Stimulated activated CD8-positive, alpha-beta memory T cell treated with anti-CD3 and anti-CD28 coated beads, Interleukin-2, amount 100 ng/mL, for 48 hours (primary cell): ENCODE measurements around the gene CAMTA1.

Experiments used
- DNase-seq, 2 donors: peaks; one replicate each; pipeline ENCODE4 v3.0.0-alpha.2; 2020; ENCODE audit warnings: low read depth in 2 of 2

The CAMTA1 gene

DNA sequence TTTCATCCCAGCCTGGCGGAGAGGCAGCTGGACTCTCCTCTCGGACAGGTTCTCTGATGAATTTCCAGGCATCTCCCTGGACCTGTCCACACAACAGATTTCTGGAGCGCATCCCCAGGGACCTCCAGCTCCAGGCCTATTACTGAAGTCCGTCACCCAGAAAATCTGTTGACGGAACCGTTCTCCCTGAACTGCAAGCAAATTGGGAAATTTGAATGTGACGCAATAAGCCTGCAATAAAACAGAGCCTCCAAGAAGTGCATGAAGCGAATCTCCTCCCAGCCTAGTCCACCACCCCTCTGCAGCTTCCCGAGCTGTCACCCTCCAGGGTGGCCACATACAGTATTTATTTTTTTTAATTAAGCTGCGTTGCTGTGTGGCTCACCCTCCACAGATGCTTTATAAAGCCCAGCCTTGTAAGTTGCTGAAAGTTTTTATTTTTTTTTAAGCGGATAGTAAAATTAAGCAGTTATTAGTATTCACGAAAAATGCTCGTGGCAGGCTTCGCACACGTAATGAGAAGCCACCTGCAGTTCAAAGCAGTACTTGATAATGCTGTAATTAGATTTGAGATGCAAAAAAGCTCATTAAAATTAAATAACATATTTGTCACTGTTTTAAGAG, 173.3 kb downstream of the CAMTA1 start:
- no peak for DNase-seq

DNA sequence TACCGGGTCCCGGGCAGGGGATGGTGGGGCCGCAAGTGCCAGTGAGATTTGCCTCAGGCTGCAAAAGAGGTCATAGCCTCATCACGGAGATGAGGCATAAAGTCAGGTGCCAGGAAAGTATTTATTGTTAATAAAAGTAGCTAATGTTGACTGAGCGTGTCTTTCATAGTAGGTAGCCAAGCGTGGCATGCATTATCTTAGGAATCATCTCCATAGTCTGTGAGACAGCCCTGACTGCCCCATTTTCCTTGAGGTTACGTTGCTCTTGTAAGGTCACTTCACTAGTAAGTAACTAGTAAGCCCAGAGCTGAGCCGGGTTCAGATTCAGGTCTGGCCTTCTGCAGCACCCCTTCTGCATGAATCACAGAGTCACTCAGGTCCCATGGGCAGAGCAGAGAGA, 174.2 kb downstream of the CAMTA1 start:
- DNase-seq = no peak

DNA sequence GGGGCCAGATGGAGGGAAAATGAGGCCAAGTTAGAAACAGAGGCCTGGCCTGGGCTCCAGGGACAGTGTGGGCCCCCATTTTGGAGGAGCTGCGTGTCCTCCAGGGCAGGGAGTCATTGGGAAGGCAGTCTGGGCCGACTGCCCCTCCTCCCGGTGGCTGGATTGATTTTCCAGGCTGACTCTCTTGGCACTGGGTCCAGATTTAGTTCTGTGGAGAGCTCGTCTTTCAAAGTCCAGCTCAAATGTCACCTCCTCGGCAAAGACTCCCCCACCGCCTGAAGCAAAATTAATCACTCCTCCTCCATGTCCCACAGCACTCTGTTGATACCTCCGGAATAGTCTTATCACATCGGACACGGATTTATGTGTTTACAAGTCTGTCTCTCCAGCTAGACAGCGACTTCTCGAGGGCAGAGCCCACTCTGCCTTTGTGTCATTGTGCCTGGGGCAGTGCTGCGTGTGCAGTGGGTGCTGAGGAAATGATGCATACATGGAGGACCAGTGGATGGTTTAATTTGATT, 175.1 kb downstream of the CAMTA1 start:
- no peak for DNase-seq

DNA sequence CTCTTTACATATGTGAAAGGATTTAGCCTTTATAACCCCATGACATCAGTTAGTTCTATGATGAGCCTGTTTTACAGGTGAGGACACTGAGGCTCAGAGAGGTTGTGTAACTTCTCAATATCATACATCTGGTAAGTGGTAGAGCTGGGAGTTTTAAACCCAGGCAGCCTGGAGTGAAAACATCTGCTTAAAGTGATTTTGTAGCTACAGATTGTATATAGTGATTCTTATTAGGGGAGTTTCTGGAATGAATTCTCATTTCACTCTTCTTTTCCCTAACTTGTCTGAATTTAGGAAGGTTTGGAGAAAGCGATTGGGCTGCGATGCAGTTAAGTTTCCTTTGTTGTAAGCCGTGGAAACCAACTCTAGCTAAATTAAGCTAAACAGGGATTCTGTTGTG, 175.6 kb downstream of the CAMTA1 start:
- DNase-seq = no peak

DNA sequence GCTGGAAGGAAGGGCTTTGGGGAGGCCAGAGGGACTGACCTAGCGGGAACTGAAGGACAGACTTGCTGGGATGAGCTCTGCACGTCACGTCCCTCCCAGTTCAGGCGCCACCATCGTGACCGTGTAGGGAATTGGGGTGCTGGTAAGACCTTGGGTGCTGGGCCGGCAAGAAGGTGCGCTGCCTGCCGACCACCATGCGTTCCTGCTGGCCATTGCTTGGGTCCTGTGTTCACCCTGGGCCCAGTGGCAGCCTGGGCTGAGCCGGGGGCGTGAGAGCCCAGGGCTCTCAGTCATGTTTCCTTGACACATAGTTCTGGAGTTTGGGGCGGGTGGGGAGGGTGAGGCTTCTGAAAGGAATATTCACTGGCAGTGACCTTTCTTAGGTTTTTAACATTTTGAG, 176.0 kb downstream of the CAMTA1 start:
- DNase-seq = no peak

DNA sequence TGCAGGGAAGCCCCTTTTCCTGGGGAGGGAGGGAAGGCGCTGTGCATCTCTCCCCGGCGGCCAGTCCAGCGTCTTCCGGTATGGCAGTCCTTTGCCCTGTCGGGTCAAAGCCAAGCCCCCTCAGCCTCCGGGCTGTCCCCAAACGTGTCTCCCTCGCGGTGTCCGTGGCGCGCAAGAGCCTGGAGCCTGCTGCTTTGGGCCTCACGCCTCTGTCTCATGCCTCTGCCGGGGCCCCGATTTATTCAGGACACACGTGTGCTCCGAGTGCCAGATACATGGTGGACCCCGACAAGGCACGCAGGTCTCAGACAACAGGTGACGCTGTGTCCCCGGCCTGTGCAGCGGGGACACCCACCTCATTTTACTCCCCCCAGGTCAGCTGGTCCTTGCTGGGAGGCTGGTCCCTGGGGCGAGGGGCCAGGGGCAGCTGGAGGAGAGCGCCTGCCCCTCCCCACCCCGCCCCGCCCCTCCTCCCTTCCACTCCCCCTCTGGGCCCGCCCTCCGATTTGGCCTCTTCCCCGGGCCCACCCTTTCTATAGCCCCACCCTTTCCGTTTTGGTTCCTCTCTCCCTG, 176.7 kb downstream of the CAMTA1 start:
- DNase-seq = no peak

DNA sequence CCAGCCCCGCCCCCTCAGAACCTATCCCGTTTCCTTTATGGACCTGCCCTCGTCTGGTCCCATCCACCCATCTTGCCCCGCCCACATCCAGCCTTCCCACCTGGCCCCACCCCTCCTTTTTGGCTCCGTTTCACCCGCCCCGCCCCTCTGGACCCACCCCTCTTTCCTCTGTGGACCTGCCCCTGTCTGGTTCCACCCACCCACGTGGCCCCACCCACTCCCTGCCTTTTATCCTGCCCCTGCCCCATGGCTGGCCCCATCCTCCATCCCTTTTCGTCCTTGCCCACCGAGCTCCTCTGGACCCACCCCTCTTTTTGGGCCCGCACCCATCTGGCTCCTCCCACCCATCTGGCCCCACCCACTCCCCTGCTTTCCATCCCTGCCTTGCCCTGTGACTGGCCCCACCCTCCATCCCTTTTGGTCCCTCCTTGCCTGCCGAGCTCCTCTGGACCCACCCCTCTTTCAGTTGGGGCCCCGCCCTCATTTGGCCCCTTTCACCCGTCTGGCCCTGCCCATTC, 177.3 kb downstream of the CAMTA1 start:
- DNase-seq = peak; percentile 50 to 78

DNA sequence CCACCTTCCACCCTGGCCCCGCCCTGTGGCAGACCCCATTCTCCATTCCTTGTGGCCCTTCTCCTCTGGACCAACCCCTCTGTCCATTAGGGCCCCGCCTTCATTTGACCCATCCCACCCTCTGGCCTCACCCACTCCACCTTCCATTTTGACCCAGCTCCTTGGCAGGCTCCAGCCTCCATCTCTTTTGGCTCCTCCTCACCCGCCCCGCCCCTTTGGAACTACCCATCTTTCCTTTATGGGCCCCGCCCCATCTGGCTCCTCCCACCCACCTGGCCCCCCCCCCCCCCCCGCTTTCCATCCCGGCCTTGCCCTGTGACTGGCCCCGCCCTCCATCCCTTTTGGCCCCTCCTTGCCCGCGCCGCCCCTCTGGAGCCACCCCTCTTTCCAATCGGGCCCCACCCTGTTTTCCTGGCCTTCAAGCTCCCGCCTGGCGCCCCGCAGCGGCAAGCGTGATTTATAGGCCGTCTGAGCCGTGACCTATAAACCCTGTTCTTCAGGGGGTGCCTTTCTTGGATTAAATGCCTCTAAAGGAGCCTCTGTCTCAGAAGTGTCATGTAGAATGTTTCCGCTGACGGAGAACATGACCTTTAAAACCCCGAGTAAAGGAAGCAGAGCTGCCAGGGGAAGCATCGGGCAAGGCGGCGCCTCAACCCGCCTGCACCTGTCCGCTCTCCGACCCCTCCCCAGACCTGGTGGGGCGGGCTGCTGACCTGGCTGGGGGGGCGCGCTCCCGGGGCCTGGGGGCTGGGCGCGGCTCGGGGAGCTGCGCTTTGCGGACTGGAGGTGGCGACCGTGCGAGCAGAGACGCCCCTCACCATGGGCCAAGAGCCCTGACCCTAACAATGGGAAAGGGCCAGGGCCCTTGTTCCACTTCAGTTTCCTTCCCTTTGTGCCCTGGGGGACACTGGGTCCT, 178.0 kb downstream of the CAMTA1 start:
- peak; percentile 65 to 79 for DNase-seq

DNA sequence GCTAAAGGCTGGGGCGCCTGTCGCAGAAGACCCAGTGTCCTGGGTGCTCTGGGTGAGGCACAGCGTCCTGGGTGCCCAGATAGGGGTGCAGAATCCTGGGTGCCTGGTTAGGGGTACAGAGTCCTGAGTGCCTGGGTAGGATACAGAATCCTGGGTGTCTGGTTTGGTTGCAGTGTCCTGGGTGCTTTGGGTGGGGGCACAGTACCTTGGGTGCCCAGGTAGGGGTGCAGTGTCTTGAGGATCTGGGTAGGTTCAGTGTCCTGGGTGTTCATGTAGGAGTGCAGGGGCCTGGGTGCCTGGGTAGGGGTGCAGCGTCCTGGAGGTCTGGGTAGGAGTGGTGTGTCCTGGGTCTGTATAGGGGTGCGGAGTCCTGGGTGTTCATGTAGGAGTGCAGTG, 178.7 kb downstream of the CAMTA1 start:
- no peak for DNase-seq

DNA sequence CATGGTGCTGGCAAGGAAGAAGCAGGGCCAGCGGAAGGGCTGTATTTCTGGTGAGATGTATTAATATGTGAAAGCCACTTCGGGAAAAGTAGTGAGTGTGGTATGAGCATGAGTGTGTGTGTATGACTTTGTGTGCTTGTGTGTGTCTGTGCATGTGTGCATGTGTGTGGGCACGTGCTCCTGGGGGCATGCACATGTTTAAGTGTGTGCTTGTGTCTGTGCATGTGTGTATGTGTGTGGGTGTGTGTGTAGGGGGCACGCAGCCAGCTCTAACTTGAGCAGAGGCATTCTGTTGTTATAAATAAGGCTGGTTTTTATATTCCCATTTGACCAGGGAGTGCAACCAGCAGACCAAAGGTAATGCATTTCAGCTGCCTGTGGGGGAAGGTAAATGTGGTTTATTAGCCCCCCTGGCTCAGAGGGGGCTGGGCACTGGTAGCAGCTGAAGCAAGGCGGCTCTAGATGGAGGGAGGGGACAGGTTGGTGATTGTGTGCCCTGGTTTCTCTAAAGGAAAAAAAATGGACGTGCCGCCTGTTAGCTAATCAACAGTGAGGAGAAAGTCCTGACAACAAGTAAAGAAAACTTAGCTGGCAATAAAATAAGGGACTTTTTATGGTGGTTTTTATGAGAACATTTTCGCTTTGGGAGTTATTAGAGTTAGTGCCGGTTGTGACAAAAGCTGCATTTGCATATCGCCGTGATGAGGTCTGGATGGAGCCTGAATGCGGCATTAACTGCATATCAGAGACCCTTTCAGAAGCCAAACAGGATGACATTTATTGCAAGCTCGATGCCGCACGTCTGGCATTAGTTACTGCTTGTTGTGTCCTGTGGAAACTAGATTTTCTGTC, 180.1 kb downstream of the CAMTA1 start:
- DNase-seq = no peak

DNA sequence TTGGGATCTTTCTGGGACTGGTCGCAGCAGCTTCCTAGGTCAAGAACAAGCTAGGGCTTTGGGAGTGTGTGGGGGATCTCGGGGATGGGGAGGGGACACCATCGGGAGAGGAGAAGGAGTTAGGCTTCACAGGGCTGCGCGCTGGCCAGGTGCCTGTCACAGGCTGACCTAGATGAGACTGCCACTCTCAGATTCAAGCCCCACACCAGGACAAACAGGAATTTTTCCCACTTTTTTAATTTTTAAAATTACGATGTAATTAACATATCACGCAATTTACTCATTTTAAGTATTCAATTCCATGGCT, 180.6 kb downstream of the CAMTA1 start:
- no peak for DNase-seq

DNA sequence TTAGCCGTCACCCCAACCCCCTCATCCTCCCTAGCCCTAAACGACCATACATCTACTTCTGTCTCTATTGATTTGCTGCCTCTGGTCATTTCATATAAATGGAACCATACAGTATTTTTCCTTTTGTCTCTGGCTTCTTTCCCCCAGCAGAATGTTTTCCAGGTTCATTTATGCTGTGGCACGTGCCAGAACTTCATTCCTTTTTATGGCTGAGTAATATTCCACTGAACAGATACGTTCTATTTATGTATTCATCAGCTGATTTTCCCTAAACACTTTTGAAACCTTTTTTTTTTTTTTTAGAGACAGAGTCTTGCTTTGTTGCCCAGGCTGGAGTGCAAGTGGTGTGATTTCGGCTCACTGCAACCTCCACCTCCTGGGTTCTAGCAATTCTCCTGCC, 181.1 kb downstream of the CAMTA1 start:
- DNase-seq = no peak

DNA sequence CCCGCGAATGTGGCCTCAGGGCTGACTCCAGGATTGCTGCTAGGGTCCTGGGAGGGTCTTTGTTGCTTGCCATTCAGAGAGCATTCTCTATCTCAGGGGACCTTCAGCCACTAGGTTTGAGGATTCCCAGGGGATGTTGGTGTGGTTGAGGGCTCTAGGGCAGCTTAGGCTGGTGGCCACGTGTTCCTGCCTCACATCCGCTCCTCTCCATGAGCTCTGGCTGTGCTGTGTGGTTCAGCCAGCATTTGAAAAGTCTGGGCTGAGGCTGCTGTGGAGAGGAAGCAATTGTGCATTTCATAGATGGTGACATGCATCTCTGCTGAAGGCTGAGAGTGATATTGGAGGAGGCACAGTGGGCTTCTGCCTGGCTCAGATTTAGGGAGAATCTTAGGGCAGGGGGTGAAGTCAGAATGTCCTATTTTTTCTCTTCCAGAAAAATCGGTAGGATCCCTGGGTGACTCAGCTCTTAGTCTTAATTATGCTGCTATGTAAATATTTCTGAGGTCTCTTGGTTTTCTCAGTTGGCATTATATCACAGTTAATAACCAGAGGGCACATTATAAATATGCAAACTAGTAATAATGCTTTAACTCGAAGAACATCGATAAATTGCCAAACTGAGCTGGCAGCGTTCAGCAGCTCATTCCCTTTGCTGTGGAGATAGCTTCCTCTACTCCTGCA, 182.3 kb downstream of the CAMTA1 start:
- no peak for DNase-seq

DNA sequence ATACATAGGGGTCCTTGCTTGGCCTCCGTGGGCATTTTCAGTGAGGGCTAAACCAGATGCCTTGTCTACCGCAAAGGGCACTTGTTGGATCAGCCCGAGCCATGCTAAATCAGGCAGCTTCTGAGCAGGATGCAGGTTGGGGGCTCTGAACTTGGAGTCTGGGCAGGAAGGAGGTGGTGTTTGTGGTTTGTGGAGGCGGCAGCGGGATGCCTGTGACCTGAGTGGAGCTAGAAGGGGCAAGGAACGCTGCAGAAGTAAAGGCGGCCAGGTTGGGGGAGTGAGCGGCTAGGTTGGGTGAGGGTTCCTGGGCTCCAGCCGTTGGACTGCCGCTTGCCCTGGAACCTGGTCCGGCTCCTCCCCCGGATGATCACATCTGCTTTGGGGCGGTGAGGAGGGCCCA, 183.9 kb downstream of the CAMTA1 start:
- peak; percentile 6 to 13 for DNase-seq

DNA sequence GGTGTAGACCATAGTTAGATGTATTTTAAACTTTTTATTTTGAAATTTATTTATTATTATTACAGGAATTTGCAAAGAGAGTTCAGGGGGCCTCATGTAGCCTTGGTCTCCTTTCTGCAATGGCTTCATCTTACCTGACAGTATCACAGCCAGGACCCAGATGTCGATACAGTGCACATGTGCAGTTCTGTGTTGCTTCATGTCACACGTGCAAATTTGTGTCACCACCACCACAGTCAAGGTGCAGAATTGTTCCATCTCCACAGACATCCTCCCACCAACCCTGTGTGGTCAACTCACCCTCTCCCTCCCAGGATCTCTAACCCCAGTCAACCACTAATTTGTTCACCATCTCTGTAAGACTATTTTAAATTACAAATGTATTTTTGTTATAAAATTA, 184.5 kb downstream of the CAMTA1 start:
- DNase-seq = no peak

DNA sequence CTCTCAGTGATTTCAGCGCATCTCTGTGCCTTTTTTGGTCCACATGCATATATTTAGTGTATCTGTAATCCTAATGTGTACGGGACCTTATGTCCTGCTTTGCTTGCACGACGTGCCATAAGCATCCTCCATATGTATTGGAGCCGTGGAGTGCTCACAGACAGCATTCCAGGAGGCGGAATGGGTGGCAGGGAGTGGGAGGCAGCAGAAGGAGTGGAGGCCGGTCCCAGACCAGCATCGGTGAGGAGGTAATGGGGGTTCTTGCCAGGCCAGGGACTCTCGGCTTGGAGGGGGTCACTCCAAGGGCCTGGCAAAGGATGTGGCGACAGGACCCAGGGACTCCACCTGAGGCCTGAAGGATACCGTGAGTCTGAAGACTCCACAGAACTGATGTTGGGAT, 185.0 kb downstream of the CAMTA1 start:
- DNase-seq = no peak

DNA sequence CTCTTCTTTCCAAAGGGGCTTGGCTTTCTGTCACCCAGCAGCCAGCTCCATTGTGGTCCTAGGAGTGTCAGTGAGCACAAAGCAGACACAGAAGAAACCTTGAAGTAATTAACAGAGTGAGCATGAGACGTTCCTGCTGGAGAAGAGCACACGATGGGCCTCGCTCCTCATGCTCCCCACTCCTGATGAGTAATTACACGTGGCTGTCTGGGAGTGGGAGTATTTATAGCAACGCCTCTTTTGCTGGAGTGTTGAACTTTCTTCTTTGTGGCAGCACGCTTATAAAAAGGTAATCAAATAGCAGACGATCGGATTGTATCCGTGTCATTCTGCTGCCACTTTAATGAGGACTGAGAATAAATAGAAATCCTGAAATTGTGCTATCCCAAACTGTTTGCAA, 185.8 kb downstream of the CAMTA1 start:
- no peak for DNase-seq

DNA sequence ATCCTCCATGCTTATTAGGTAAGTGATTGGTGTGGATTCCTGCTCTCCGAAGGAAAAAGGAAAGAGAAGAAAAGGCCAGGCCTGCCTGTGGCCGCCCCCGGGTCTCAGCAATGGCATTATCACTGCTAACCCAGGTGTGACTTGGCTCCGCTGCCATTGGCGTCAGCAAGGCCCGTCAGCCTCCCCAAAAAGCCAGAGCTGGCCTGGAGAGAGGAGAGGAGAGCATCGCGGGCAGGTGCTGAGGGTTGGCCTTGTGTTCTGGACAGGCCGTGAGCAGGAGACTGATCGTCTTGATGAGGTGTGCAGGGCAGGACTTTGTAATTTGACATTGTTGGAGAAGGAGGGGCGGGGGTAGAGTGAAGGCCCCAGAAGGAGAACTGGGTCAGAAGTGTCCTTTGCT, 186.4 kb downstream of the CAMTA1 start:
- no peak for DNase-seq

DNA sequence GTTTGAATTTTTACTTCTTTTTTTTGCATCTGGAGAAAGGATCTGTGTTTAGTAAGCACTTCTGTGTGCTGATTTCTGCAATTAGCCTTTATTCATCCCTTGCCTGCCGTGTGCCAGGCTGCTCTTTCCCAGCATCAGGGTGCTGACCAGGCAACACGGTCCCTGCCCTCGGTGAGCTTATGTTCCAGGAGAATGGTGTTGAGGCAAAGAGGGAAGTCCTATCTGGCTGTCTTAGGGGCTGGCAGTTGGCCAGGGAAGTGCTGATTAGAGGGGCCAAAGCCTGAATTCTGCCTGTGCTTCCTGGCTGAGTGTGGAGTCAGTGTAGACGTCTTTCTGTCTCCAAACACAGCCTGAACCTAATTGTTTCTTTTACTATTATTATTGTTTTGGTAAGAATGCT, 187.1 kb downstream of the CAMTA1 start:
- DNase-seq = no peak

DNA sequence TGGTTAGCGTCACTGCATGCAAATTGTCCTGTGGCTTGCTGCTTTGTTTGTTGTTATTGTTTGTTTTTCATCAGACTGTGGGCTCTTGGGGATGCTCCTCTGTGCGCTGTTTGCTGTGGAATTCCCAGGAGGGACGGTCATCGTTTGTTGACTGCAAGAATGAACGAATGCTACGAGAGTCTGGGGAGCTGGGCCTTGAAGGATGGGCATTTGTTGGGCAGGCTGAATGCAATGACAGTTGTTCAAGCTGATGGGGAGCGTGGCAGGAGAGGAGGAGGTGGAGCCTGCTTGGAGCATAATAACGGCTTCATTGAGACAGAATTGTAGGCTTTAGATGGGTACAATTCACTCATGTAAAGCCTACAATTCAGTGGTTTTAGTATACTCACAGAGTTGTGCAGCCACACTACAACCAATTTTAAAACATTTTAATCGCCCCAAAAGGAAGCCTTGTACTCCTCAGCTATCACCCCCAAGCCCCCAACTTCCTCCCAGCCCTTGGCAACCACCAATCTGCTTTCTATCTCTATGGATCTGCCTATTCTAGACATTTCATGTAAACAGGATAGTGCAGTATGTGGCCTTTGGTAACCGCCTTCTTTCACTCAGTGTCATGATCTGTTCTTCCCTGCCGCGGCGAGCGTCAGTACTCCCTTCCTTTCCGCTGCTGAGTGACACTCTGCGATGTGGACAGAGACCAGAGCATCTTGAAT, 190.2 kb downstream of the CAMTA1 start:
- DNase-seq = no peak

DNA sequence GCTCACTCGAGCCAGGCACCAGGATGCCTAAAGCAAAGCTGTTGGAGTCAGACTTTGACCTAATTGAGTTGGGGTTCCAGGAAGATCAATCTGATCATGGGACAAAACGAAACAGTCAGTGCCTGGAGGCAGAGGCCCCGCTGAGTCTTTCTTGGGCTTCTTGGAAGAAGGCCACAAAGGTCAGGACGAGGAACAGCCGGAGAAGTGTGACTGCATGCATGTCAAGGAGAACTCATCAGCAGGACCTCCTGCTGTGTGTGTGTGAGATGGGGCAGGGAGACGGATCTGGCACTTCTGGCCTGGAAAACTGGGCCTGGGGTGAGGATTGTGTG, 190.8 kb downstream of the CAMTA1 start:
- DNase-seq = no peak
